NCI-H146 treated with DMSO at 0.1 percent for 48 hours (cell line): Measurements from ENCODE around the gene ARMS2.

Source experiments
- DNase-seq: peaks from one replicate; lab custom pipeline; 2025; ENCODE audit not compliant: unreplicated experiment; lab: John Stamatoyannopoulos, UW

The ARMS2 gene

GRCh38 chr10:122469848-122470247, 15.4 kb downstream of the ARMS2 start:
- DNase-seq: no peak

GRCh38 chr10:122471531-122472177, 17.2 kb downstream of the ARMS2 start:
- no peak for DNase-seq

- DNase-seq: no peak
These were observed 18.7 kb downstream of the ARMS2 start for GRCh38 chr10:122473116-122473515.

DNA sequence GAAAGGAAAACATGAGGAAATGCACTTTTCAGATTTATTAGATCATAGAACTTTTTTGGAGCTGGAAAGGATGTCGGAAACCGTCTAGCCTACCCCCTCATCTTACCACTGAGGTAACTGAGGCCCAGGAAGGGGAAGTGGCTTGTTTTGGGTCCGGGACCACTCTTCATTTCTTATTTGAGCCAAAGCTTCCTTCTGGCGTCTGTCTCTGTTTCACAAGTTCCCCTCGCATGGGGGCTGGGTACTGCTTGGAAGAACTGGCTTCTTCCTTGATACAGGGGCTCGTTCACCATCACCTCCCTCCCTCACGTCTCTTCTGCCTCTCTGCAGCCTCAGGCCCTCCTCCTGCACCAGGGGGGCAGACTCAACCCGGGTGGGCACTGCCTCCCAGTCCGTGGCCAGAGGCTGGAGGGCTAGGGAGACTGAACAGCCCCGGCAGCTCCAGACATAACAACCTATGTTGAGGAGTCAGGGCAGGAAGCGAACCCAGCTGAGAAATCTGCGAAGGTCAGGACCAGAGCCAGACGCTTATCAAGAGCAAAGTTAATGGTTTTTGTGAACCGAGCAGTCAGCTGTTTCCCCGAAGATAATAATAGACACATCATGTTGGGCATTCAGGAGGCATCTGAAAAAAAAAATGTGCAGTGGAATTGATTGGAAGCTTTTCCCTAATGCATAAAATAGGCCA, 19.8 kb downstream of the ARMS2 start:
- peak; percentile 16 for DNase-seq

- DNase-seq: no peak
These were observed 20.6 kb downstream of the ARMS2 start for GRCh38 chr10:122475100-122475499.

- DNase-seq: no peak
These were observed 21.3 kb downstream of the ARMS2 start for GRCh38 chr10:122475591-122476332.

DNA sequence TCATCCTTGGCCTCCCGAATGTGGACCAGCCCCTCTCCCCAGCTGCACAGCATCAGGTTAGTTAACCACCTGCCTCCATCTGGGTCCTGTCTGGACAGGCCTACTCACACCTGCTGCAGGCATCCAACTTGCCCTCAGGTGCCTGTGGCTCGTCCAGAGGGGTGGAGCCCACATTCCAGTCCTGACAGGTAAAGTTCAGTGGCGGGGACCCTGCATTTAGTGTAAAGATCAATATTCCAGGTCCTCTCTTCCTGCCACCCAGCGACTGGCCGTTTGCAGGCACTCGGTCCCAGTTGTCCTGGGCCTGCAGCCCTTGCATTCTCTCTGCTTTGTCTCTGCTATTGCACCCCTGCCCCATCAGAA, 21.9 kb downstream of the ARMS2 start:
- peak; percentile 76 for DNase-seq

DNA sequence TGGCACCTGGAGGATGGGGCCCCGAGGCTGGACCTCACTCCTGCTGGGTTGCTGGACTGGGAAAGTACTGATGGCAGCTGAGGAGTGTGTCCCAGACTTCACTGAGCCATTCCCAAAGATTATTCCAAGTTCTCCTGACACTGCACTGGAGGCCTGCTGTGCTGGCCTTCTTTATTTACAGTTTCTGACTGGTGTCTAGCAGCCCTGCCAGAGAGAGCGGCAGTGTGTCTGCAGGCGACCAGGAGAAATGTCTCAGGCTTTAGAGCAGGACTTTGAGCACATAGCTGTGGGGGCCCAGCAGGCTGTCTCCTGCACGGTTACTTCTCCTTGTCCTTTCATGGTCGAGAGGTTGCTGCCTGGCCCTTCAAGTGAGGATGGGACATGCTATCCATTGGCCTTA, 23.0 kb downstream of the ARMS2 start:
- DNase-seq: no peak

DNA sequence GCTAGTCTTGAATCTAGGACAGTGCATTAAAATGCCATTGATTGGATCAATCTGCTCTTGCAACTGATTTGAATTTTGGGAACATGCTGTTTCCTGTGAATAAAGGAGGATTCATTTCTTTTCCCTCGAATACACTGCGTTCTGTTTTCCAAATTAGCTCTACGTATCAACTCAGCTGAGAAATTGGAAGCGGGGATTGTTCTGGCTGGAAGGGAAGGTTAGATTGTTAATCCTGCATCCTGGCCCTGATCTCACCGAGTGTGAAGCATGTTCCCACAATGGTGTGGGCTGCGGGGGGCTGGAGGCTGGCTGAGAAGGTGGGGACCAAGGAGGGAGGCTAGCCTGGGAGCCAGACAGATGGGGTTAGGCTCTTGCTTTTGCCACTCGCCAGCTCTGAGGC, 24.5 kb downstream of the ARMS2 start:
- no peak for DNase-seq

GRCh38 chr10:122480146-122480833, 25.8 kb downstream of the ARMS2 start:
- no peak for DNase-seq

- no peak for DNase-seq
These were observed 27.0 kb downstream of the ARMS2 start for GRCh38 chr10:122481296-122482056.

DNA sequence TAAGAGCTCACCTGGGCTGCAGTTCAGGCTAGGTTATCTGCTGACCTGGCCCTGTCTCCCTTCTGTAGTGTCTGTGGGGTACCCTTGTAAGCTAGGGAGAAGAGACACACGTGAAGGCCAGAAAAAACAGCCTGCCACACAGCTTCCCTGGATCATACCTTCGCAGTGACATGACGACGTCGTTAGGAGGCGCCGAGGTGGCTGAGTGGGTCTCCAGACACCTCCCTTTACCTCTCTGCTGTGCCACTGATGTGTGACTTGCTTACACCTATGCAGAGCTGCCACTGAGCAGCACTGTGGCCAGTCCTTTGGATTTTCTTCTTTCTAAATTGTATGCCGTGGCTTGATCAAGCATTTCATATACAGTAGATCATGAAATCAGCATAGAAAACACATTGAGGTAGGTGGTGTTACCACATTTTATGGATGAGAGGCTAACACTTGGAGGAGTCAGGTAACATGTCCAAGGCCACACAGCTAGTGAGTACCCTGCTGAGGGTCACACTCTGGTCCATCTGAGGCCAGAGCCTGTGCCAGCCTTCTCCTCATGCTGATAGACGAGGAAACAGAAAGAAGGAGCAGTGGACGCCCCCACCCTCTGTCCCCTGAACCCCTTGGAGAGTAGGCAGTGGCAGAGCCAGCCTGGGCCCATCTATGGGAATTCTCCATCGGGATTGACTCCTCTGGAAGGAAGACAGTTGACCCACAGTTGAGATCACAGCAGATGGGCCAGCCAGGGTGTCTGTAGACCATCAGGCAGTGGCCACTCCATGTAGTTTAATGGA, 30.0 kb downstream of the ARMS2 start:
- DNase-seq: no peak

DNA sequence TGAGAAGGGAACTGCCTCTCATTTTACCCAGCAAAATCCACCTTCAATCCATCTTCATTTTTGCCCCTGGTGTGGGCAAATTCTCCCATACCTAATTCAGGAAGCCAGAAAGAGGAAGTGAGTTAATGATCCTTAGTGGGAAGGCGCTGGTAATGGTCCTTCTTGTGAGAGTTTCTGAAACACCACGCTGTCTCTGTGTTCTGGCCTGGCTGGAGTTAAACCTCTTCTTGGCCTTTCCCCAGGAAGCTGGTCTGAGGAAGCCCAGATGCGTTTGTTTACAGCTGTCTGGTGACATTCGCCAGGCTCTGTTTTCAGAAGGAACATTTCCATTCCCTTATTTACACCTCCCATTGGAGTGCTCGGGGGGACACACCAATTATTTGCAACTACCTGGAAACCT, 31.2 kb downstream of the ARMS2 start:
- no peak for DNase-seq

DNA sequence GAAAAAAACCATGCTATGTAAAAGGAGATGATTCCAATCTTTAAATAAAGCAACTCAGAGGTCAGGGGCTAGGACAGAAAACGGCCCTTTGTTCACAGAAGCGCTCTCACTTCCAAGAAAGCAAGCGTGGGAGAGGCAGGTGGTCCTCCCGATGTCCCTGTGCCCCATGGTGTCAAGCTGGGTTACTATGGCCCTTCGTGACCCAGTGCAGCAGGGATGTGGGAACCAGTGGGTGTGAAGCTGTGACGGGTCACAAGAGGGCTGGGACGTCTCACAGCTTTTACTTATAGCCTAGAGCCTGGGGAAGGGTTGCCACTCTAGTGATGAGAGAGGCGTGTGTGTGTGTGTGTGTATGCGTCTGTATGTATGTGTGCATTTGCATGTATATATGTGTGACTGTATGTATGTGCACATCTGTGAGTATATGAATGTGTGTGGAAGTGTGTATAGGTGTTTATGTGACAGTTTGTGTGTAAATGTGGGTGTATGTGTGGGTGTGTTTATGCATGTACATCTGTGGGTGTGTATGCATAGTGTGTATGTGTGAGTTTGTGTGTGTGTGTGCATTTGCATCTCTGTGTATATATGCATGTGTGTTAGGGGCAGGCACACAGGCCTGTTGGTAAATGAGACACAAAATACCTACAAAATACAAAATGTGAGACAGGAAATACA, 32.1 kb downstream of the ARMS2 start:
- DNase-seq: no peak

GRCh38 chr10:122487174-122487765, 32.8 kb downstream of the ARMS2 start:
- DNase-seq: peak; percentile 18

GRCh38 chr10:122490268-122490667, 35.8 kb downstream of the ARMS2 start:
- DNase-seq: no peak

DNA sequence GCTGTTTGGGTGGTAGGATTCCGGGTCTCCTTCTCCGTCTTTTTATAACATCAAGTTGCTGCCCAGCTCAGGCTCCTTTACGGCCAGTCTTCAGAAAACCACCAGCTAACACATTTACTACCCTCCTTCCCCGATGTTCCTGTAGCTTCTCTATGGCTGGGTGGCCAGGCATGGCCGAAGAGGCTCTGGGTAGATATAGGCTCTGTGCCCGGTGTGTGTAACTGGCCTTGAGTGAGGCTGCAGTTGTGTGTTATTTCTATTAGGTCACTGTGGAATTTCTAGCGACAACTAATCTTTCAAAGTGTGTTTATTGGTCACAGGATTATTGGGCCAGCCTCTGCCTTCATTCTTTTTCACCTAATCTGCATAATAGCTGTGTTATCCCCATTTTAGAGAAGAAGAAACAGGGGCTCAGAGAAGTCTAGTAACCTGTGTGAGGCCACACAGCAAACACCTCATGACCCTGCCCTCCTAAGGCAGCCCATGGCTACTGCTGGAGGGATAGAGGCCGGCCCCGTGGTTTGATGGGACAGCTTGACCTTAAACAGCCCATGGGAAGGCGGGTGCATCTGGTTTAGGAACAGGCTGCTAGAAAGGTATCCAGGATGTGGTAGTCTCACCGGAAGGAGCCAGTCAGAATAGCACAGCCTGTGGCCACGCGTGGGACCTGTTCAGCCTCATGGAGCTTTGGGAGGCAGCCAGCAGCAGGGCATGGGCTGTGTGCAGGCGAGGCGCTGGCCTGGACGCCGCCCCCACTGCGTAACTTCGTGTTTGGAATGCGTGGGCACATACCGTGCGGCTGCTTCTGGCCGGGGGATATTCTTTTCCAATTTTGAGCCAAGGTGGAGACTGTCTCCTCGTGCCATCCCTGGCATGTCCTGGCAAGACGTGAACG, 36.6 kb downstream of the ARMS2 start:
- no peak for DNase-seq

DNA sequence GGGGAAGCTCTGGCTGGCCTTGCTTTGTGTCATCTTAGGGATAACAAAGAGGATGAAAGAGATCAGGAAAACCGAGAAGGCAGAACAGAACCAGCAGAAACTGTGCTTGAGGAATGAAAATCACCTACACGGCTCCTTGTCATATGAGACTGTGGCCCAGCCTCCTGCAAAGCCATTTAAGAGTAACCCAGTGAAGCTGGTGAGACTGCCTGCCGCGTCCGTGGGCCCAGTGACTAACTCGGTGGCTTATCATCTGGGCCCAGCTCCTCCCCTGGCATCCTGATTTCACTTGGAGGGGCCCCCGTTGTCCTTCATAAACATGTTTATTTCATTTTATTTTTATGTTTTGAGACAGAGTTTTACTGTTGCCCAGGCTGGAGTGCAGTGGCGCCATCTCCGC, 37.6 kb downstream of the ARMS2 start:
- DNase-seq: no peak
